Stimulated activated CD8-positive, alpha-beta memory T cell treated with anti-CD3 and anti-CD28 coated beads, Interleukin-4, amount 100 ng/mL, for 4 hours (primary cell): Measurements from ENCODE around the gene SP140L.
"Not testable (repeated sequence)": the region's sequence is repeated elsewhere in the genome, so short reads cannot be mapped to it uniquely, and the experiment has no call there.

Experiments used
- DNase-seq, 2 donors: peaks; one replicate each; pipeline ENCODE4 v3.0.0-alpha.2; 2020; ENCODE audit warnings: low read depth in 2 of 2, low spot score in 1 of 2

The SP140L gene

GRCh38 chr2:230417436-230417835, 90.4 kb downstream of the SP140L start:
- DNase-seq: no peak

- DNase-seq: no peak
Observed at GRCh38 chr2:230418341-230419016, 91.5 kb downstream of the SP140L start.

- no peak for DNase-seq
Observed at GRCh38 chr2:230419181-230419580, 92.2 kb downstream of the SP140L start.

GRCh38 chr2:230422149-230422548, 95.2 kb downstream of the SP140L start:
- no peak for DNase-seq

GRCh38 chr2:230423851-230424458, 97.0 kb downstream of the SP140L start:
- DNase-seq: no peak

GRCh38 chr2:230425377-230425776, 98.4 kb downstream of the SP140L start:
- no peak for DNase-seq

GRCh38 chr2:230429513-230429912, 102.5 kb downstream of the SP140L start:
- no peak for DNase-seq

- DNase-seq: no peak
Observed at GRCh38 chr2:230430957-230431910, 104.2 kb downstream of the SP140L start.

- no peak for DNase-seq
Observed at GRCh38 chr2:230434677-230435324, 107.8 kb downstream of the SP140L start.

- DNase-seq: no peak
Observed at GRCh38 chr2:230435431-230435830, 108.4 kb downstream of the SP140L start.

GRCh38 chr2:230439121-230439520, 112.1 kb downstream of the SP140L start:
- not testable (repeated sequence) for DNase-seq

- no peak for DNase-seq
Observed at GRCh38 chr2:230439590-230439989, 112.6 kb downstream of the SP140L start.

GRCh38 chr2:230441227-230441897, 114.4 kb downstream of the SP140L start:
- DNase-seq: peak; percentile 20 to 30

GRCh38 chr2:230443541-230443940, 116.5 kb downstream of the SP140L start:
- no peak for DNase-seq

GRCh38 chr2:230444832-230445231, 117.8 kb downstream of the SP140L start:
- no peak for DNase-seq

- no peak for DNase-seq
Observed at GRCh38 chr2:230447036-230447435, 120.0 kb downstream of the SP140L start.

GRCh38 chr2:230447455-230448451, 120.8 kb downstream of the SP140L start:
- DNase-seq: no peak

GRCh38 chr2:230449901-230450467, 123.0 kb downstream of the SP140L start:
- no peak for DNase-seq

GRCh38 chr2:230453006-230453405, 126.0 kb downstream of the SP140L start:
- DNase-seq: no peak
